GM21526 (cell line): ENCODE results near the gene TMEM184A.
"Not testable (repeated sequence)": the region's sequence is repeated elsewhere in the genome, so short reads cannot be mapped to it uniquely, and the experiment has no call there.

Source experiments
- ATAC-seq: cut with Tn5 transposase; IDR thresholded peaks from one replicate; pipeline ENCODE4 v1.9.1; 2021; ENCODE audit warnings: moderate library complexity; ENCODE audit not compliant: unreplicated experiment, low FRiP score

The TMEM184A gene

DNA sequence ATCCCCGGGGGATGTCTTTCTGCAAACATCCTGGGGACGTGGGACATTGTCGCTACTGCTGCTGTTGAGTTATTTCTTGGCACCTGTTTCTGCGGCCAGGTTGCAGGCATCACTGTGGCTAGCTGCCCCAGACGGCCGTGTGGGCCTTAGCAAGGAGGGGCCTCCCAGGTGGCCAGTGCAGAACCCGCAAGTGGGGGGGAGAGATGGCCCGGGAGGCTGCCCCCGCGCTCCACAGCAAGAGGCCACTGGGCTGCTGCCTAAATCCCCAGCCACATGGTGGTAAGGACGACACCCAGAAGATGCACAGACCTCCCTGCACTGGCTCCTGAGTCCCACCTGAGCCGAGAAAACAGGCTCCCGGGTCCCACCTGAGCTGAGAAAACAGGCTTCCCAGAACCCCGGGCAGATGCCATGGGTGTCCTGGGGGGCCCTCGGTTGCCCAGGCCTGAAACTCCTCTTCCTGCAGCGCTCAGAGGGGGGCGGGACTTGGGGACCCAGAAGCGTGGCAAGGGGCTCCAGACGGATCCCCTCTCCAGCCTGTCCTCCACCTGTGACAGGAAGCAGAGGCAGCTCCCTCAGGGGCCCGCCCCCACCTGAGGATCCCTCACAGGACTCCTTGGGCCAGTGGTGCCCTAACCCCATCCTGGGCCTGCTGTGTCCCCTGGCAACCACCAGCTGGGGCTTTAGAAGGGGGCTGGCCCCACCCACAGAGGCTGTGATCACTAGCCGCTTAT lies 26.5 kb downstream of the TMEM184A start:
- no peak for ATAC-seq

DNA sequence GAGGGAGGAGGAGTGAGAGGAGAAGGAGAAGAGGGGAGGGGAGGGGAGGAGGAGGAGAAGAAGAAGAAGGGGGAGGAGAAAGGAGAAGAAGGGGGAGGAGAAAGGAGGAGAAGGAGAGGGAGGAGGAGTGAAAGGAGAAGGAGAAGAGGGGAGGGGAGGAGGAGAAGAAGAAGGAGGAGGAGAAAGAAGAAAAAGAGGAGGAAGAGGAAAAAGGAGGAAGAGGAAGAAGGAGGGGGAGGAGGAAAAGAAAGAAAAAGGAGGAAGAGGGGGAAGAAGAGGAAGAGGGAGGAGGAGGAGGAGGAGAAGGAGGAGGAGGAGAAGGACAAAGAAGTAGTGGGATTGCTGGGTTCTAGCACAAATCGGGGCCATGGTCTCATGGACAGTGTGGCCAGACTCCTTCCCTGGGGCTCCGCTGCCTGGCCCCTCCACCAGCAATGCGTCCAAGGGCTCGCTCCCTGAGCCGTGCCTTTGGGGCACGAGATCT lies 29.7 kb downstream of the TMEM184A start:
- no peak for ATAC-seq

DNA sequence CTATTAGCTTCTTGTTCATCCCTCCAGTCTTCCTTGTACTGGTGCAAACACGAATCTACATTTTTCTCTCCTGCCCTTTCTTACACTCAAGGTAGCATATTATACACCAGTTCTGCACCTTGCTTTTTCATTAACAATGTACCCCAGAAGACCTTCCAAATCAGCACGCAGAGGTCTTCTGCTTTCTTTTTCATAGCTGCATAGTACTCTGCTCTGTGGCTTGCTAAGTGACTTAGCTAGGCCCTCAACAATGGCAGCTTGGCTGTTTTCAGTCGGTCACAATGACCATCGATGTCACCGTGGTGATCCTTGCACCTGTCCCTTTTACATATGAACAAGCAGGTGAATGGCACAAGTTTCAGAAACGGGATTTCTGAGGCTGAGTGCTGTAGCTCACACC lies 30.6 kb downstream of the TMEM184A start:
- no peak for ATAC-seq

DNA sequence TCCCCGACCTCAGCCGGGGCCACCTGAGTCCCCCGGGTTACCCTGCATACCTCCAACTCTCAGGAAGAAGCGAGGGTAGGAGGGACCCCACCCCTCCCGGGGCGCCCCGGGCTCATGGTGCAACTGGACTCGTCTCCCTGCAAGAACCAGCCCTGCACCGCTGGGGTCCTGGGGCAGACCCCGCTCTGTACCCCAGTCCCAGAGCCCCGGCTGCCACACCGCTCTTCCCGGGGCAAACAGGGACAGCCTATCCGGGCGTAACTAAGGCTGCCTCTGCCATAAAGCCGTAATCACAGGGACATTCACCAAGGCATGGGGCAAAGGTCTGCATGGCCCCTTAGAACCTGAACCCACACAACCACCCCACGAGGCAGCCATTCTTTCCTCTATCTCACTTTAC lies 32.2 kb downstream of the TMEM184A start:
- ATAC-seq = no peak

DNA sequence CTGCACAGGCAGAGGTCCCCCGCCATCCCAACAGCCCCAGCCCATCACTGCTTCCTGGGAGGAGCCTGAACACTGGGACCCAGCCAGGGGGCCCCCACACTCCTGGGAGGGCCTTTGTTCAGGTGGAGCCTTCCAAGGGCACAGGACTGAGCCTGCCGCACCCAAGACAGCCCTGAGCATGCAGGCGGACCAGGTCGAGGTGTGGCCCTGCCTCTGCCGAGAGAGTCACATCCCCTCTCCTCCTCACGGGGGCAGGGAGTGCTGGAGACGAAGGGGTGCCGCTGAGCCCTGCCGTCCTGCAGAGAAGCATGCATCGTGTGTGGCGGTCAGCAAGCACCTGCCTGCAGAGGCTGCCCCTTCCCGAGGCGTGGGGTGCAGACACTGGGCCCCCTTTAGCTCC lies 32.8 kb downstream of the TMEM184A start:
- no peak for ATAC-seq

DNA sequence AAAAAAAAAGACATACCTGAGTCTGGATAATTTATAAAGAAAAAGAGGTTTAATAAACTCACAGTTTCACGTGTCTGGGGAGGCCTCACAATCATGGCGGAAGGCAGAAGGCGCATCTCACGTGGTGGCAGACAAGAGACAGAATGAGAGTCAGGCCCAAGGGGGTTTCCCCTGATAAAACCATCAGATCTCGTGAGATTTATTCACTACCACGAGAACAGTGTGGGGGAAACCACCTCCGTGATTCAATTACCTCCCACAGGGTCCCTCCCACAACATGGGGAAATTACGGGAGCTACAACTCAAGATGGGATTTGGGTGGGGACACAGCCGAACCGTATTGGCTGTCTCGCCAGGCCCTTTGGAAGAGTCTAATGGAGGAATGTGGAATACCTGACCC lies 34.5 kb downstream of the TMEM184A start:
- no peak for ATAC-seq

DNA sequence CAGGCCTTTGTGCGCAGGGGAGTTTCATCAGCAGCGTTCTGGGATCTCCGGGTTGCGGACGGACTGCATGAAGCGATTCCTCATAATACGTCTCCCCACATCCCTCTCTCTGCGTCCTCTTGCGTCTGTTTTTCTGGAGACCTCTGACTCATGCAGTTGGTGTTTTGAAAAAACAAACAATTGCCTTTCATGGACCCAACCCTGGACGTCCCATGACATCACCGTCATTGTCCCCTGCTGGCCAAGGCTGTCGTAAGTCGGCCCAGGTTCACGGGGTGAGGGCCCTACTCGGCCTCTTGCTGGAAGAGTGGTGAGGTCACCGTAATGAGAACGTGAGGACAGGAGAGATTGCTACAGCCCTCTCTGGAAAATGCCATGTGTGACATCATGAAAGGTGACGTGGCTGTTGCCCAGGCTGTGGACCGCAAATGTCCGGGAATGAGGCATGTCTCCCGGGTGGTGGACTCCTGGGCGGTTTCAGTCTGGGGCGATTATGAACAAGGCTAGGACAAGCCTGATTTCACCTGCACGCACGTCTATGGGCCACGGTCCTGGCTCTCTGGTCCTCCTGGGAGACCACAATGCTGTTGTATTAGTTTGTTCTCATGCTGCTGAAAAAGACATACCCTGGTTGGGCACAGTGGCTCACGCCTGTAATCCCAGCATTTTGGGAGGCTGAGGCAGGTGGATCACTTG lies 35.3 kb downstream of the TMEM184A start:
- ATAC-seq = no peak

DNA sequence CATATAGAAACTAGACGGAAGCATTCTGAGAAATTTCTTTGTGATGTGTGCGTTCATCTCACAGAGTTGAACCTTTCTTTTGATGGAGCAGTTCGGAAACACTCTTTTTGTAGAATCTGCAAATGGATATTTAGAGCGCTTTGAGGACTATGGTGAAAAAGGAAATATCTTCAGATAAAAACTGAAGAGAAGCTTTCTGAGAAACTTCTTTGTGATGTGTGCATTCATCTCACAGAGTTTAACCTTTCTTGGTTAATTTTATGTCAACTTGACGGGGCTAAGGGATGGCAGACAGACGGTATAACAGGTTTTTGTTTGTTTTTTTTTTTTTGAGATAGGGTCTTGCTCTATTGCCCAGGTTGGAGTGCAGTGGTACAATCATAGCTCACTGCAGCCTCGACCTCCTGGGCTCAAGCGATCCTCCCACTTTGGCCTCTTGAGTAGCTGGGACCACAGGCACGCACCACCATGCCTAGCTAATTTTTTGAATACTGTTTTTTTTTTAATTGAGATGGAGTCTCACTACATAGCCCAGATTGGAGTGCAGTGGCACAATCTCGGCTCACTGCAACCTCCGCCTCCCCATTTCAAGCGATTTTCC lies 36.6 kb downstream of the TMEM184A start:
- ATAC-seq = not testable (repeated sequence)

DNA sequence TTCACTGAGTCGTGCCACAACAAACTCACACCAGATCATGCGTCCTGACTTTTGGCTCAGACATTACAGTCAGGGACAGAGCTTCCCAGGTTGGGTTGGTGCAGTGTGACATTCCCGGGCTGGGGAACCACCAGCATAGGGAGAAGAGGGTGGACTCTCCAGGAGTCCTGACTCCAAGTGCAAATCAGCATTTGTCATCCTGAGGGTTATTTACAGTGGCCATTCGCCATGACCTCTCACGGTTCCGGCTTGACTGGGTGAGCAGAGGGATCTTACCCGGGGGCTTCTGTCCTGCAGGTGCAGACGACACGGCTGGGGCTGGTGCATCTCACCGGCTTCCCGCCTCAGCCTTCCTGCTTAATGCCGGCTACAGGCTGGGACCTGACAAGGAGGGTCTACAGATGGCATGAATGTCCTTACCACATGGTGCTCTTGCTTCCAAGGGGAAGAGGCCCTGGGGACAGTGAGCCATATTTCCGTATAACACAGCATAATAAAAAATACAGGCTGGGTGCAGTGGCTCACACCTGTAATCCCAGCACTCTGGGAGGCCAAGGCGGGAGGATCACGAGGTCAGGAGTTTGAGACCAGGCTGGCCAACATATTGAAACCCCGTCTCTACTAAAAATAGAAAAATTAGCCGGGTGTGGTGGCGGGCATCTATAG lies 39.3 kb downstream of the TMEM184A start:
- no peak for ATAC-seq

DNA sequence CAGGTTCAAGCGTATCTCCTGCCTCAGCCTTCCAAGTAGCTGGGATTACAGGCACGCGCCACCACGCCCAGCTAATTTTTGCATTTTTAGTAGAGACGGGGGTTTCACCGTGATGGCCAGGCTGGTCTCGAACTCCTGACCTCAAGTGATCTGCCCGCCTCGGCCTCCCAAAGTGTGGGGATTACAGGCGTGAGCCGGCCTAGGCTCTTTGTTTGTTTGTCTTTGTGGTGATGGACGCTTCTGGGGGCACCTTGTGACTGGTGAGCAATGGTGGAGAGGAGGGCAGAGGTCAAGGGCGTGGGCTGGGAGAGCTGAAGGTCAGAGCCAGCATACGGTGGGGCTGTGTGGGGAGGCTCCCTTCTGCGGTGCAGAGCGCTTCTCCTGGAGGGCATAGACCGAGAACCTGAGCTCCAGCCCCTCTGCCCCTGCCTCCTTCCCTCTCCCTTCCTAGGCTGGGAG lies 40.5 kb downstream of the TMEM184A start:
- not testable (repeated sequence) for ATAC-seq

DNA sequence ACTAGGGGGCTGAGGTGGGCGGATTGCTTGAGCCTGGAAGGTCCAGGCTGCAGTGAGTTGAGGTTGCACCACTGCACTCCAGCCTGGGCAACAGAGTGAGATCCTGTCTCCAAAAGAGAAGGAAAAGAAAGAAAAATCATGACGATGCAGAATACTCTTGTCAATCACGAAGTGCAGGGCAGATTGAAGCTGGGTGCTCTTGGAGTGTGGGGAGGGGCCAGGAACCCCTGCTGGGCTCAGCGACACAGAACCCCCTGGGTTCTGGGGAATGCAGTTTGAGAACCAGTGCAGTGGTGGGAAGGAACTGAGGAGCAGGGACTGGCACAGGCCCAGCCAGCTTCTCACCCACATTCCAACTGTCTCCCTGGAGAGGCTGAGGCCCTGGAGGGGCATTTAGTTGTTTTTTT lies 41.0 kb downstream of the TMEM184A start:
- no peak for ATAC-seq

DNA sequence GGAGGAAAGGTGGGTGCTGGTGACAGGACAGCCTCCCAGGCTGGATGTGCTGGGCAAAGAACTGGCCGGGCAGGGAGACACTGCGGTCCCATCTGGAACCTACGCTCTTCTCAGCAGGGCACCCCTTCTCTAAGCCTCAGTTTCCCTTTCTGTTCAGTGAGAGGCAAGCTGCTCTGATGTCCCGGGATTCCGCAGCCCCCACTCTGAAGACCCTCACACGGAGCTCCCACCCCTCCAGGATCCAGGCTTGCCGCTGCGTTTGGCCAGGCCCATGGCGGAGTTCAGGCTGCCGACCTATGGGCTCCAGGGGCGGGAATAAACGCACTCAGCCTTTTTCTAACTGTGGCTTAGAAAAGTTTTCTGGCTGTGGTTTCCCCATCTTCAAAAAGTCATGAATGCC lies 41.6 kb downstream of the TMEM184A start:
- ATAC-seq = no peak

DNA sequence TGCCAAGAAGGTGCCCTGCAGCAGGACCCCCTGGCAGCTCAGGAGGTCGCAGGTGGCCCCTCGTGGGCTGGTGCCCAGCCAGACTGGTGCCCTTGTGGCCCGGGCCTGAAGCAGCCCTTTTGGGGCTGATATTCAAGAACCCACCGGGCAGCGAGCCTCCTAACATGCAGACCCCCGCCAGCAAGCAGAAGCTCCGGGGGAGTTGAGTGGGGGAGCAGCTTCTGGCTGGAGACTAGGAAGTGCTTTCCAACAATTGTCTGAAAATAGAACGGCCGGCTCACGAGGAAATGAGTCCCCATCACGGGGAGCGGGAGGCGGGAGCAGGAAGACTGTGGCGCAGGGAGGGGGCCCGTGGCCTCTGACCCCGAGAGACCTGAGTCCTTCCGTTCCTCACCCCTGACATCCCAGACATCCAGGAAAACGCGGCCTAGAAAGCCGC lies 42.3 kb downstream of the TMEM184A start:
- ATAC-seq = no peak

DNA sequence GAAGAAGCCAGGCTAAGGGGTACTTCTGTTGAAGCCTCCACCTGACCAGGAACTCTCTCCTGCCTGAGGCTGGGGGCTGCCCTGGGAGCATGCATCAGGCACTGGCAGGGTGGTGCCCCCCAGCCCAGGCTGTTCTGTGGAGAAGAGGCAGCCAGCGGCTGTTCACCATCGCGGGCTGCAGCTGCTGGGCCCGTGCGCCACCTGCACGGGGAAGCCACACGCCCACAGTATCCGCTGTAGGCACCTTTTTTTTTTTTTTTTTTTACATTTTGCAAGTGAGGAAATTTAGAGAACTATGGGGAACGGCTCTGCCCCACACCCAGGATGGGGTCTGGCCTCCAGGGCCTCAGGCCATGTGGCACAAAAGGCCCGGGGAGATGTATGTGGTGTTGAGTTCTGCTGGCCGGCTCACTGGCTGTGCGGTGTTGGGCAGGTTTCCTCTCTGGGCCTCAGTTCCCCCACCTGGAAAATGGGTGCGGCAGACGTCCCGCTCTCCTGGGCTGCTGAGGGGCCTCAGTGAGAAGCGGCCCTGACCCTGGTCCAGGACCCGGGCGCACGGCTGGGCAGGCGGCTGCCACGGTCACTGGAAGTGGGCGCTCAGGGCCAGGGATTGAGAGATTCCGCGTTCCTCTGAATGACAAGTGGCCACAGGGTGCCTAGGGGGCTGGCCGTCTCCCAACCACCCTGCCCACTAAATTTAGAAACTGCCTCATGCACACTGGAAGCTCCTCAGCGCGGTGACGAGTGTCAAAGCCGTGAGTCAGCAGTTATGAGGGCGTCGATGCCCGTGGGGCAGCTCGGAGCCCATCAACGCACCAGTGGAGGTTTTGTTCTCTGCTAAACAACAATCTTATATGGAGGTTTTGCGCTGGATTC lies 43.0 kb downstream of the TMEM184A start:
- ATAC-seq = peak; percentile 56

DNA sequence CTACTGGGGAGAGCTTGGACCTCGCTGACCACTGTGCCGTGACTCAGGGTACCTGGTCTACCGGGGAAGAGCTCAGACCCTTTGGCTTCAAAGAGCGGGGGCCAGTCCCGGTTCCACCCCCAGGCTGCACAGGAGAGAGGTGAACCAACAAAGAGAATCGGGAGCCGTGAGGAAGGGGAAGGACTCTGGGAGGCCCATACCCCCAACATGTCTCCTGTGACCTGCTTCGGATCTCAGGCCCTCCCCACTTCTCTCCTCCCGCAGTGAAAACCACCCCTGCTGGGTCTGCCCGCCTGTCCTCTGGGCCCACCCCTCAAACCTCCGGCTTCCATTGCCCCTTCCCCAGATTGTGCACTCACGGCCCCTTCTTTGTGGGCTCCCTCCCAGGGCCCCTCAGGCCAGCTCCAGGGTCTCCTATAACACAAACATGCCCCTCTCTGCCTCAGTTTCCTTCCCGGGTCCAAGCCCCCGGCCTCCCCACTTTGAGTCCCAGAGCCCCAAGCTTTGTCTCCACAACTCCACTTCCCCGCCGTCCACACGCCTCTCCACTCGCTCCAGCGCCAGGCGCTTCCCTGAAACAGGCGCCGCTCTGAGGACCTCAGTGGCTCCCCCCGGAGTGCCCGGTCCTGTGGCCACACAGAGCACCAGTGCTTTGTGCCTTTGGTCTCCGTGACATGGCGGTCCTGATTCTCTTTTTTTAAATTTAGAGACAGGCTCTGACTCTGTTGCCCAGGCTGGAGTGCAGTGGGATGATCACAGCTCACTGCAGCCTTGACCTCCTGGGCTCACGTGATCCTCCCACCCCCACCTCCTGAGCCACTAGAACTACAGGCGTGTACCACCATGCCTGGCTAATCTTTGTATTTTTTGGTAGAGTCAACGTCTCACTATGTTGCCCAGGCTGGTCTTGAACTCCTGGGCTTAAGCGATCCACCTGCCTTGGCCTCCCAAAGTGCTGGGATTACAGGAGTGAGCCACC lies 44.3 kb downstream of the TMEM184A start:
- no peak for ATAC-seq

DNA sequence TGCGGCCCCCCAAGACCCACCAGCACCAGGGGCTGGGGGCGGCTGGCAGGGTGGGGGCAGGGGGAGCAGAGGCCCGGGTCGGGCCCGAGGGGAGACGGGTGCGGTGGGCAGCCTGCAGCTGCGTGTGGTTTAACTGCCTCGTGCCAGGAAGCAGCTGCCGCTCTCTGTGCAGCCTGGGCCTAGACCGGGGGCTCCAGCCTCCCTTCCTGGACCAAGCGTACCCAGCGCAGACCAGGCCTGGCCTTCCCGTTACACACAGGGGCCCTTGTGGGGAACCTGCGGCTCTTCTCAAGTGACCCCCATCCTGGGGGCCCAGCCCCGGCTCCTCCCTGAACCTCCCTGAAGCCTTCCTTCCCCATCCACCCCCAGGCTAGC lies 45.2 kb downstream of the TMEM184A start:
- ATAC-seq = no peak

DNA sequence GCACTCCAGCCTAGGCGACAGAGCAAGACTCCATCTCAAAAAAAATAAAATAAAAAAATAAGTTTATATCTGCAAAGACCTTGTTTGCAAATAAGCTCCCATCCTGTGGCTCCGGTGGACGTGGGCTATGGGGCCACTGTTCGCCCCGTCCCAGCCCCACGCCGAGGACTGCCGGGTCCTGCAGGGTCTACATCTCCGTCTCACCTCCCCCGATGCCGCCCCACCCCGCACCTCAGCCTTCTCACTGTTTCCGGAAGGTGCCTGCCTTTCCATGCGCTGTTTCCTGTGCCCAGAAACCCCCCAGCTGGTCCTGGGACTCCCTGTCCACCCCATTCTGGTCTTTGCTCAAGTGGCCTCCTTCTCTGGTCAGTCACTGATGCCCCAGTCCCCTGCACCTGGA lies 46.8 kb downstream of the TMEM184A start:
- no peak for ATAC-seq

DNA sequence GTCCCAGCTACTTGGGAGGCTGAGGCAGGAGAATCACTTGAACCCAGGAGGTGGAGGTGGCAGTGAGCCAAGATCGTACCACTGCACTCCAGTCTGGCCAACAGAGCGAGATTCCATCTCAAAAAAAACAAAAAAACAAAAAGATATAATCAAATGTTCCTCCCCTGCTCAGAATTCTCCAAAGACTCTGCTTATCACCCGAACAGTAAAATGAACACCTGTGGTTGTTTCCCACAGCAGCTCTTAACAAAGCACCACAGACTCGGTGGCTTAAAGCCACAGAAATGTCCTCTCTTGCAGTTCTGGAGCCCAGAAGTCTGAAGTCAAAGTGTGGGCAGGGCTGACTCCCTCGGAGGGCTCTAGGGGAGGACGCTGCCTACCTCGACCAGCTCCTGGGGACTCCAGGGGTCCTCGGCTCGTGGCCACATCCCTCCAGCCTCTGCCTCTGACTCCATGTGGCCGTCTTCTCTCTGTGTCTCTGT lies 47.7 kb downstream of the TMEM184A start:
- ATAC-seq = no peak
